ENCODE data around the gene ATP2B2.

Gene ATP2B2

DNA sequence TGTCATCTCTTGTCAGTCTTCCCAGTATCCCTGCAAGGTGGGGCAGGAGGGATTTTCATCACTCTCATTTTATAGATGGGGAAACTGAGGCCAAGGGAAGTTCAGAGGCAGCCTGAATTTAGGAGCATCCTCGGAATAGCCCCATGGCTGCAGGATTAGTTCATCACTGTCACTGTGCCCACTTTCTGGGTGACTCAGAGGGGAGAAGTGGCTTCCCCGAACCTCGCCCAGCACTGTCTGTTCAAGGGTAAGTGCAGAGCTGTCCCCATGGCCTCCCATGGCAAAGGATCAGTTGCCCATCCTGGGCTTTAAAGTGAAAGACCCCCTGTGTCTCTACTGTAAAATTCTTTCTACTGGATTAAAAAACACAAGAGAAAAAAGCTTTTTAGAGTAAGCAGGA, 124.5 kb downstream of the ATP2B2 start:
- no peak for DNase-seq

DNA sequence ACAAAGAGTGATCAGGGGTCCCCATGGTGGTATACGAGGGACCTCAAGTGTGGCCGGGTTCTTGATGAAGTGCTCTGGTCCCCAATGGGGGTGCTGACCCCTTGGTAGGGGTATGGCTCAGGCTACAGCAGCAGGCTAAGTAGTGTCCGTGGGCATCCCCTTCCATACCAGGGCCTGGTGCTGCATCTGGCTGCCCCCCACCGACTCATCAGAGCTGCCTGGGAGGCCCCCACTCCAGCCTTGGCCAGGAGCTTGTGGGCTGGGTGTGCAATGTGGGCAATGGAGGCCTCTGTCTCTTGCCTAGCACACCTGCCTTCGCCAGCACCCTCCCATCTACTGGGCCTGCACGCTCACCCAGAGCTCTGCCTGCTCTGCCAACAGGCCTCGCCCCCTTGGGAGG, 125.4 kb downstream of the ATP2B2 start:
- DNase-seq: no peak

DNA sequence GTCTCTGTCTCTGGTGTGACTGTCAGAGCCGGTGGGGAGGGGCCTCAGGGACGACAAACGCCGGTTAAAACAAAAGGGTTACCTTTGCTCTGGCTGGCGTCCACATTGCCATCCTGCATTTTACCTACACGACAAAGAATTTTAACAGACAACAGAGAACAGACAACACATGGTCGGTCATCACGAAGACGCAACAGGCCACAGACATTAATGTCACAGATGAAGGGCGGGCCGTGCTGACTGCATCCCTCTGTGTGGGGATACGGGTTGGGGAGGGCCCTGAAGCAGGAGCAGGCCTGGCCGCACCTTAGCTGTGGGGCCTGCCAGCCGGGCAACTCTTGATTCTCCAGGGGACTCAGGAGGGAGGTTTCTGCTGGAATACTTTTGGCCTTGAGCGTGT, 126.2 kb downstream of the ATP2B2 start:
- no peak for DNase-seq

DNA sequence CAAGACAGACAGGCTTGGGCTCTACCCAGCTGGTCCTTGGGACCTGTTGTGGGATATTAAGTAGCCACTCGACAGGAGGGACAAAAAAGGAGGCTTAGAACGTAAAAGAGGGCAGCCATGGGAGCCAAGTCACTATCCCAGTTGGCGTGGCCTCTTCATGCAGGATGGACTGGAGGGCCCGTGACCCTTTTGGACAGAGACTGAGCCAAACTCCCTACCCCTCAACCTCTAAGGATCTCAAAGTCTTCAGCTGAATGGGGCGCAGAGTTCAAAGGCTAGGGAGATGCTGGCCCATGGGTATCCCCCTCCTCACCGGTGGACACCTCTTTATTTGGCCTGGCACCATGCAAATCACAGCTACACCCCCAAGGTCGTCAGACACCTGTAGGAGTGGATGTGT, 126.6 kb downstream of the ATP2B2 start:
- DNase-seq: no peak

DNA sequence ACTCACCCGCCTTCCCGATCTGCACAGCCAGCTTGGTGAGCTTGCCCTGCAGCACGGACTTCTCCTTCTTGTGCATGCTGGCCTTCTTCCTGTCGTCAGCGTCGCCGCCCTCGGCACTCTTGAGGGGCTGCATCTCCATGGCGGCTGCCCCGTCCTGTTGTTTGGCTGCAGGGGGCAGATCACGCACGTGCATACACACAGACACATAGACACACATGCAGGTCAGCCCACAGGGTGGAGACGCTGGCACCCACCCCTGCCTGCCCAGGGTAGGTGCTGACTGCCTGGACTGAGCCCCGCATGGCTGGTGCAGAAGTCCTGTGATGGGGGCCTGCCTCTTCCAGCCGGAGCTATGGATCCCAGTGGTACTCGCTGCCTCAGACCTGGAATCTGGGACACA, 127.1 kb downstream of the ATP2B2 start:
- no peak for DNase-seq

DNA sequence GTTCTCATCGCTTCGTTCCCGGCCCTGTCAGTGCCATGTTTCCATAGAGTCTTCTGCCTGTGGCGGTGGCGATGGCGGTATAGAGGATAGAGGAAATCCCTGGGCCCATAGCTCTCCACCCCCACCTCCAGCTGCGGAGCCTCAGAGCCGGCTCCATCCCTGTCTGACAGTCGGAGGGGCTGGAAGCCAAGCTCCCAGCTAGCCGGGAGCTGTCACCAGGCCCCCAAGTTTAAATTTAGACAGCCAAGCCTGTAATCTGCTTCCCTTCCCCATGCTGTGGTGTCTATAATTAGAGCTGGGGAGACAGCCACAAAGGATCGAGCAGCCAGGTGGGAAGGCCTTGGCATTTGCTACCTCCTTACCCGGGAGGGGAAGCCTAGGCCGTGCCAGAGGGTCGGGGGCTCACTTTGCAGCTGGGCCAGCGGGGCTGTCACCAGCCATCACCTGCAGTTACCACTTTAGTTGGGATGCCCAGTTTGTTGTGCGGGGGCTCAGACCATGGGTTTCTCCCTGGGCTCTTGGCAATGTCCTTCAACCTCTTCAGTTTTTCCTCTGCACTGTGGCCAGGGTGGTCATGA, 128.1 kb downstream of the ATP2B2 start:
- DNase-seq: no peak

DNA sequence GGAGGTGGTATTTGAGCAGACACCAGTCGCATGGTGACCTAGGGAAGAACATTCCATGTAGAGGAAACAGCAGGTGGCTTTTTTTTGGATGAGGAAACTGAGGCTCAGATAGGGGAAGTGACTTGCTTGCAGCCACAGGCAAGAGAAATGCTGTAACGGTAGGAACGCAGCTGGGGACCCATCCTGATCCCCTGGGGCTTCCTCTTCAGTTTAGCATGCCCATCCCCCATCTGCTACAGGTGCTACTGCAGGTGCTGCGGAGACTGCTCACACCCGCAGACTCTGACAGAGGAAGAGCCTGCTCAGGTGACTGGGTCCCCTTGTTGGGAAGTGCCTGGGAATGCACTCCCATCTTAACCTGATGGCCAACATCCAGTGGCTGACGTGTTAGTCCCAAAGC, 129.0 kb downstream of the ATP2B2 start:
- no peak for DNase-seq

DNA sequence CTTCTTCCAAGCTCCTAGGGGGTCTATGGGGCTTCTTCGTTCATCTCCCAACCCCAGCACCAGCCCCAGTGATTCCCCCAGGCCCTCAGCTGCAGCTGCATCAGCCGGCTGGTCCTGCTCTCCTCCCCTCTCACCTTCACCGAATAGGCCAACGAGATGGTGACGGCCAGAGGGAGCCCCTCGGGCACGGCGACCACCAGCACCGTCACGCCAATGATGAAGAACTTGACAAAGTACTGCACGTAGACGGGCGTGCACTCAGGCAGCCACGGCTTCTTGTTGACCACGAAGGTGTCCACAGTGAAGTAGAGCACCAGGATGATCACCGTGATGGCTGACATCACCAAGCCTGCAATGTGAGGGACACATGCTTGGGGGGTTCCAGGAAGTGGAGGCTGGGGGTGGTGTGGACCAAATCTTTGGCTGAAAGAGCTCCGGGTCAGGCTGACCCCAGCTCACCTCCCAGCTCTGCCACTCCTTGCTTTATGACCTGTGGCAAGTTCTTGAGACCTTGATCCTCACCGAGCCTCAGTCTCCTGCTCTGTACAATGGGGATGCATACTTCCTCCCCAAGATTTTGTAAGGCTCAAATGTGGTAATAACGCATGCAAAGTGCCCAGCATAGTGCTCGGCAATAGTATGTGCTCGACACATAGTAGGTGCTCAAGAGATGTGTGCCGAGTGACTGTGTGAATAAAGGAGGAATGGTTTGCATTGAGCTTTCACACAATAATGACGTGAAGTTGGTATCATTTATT, 129.9 kb downstream of the ATP2B2 start:
- no peak for DNase-seq

DNA sequence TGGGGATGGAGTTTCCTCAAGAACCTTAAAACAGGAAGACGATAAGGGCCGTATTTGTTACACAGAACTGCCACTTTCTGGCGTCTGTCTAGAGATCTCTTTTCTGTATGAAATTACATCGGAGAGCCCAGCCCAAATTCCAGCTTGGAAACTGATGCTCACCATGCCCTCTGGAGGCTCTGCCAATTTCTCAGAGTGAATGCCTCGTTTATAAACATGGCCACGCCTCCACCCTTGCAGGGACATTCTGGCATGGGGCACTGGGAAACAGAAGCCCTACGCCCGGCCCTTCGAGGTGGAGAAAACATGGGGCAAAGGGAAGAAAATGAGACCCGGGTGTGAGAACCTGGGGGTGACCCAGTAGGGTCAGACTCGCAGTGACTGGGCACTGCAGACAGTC, 131.1 kb downstream of the ATP2B2 start:
- DNase-seq: no peak

DNA sequence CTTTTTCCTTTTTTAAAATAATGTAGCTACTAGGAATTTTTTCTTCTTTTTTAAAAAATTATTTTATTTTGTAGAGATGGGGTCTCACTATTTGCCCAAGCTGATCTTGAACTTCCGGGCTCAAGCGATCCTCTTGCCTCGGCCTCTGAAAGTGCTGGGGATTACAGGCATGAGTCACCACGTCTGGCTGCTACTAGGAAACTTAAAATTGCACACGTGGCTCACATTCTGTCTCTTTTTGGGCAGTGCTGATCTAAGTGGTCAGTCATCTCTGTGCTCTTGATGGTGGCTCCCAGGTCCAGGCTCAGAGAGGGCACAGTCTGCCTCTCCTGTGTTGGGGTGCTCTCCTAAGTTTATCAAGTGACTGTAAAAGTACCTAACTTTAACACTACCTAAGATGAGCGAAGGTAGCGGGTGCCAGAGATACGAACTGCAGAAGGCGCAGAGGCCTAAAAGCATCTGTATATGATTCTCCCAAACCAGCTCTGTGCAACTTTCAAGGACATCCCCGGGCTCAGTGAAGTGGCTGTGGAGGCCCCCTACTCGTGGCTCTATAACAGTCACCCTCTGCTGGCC, 131.6 kb downstream of the ATP2B2 start:
- peak; percentile 62 for DNase-seq

DNA sequence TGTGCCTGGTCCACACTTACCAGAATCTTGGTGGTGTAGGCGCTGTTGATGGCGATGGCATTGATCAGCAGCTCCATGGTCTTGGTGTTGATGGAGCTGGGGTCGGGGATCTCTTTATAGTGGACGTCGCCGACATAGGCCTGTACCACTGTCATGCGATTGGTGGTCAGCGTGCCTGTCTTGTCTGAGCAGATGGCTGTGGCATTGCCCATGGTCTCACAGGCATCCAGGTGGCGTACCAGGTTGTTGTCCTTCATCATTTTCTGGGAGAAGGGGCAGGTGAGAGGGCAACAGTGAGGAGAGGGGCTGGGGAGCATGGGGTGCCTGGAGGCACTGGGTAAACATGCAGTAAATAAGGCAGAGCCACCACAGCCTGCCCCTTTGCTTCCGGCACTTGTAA, 133.6 kb downstream of the ATP2B2 start:
- no peak for DNase-seq

DNA sequence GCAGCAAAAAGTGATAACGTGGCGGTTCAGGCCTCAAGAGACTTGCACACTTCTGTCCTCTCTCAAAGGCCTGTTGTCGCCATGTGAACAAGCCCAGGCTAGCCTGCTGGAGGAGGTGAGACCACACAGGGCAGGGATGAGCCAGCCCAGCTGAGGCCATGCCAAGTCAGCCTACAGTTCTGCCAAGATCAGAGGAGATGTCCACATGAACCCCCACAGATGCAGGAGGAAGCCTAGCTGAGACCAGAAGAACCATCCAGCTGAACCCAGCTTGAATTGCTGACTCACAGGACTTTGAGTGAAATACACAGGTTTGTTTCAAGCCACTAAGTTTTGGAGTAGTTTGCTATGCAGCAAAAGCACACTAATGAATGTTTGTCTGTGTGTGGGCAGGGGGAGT, 134.2 kb downstream of the ATP2B2 start:
- no peak for DNase-seq

DNA sequence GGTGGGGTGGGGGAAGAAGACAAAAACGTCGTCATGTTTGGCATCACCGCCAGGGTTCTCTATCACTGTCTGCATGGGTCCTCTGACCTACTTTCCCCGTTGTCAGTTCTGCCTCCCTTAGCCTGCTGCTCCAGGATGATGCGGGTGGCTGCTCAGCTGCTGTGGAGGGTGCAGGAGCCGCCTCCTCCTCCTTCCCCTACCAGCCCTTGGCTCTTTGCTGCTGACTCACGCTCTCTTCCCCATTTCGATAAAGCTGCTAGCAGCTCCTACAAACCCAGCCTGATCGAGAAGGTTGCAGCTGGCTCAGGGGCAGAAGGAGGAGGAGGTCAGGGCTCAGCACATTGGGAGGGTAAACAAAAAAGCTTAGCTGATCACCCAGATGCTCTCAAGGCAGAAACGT, 135.0 kb downstream of the ATP2B2 start:
- peak; percentile 50 for DNase-seq

DNA sequence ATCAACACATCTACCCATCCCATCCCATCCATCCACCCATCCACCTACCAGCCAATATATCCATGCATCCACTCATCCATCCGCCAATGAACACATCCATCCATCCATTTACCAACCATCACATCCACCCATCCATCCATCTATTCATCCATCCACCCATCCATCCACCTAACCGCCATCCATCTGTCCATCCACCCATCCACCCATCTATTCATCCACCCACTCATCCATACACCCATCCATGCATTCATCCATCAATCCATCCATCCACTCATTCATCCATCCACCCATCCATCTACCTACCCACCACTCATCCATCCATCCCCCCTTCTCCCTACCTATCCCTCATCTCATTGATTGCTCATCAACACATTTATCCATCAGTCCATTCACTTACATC, 136.9 kb downstream of the ATP2B2 start:
- DNase-seq: no peak

DNA sequence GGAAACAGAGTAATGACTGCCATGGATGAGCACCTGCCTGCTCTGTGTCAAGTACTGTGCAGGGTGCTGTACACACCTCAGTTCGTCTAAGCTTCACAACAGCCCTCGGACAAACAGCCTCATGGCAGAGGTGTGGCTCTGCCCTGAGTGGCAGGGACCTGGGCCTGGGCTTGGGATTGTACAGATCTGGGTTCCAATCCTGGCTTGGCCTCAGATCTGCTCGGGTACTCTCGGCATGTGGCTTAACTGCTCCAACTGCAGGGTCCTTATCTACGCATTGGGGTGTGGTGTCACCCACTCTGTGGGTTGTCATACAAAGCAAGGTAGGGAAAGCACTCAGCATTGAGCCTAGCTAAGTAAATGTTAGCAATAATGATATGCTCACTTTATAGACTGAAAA, 137.9 kb downstream of the ATP2B2 start:
- DNase-seq: no peak

DNA sequence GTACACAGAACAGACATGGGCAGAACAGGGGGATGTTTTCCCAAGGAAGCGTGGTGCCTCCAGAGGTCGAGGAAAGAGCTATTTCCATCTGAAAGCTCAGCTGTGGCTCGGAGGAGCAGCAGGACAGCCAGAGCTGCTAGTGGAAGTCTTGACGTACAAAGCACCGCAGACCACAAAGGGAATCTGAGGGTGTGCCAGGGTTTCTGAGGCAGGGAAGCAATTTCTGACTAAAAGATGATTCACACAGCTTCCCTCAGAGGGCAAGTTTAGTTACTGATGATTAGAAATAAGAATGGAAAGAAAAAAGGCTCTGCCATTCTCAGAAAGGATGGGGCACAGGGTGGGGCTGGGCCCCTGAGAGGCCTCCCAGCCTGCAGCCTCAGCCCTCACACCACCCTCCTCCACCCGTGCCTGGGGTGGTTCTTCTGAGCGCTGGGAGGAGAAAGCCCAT, 138.7 kb downstream of the ATP2B2 start:
- DNase-seq: peak; percentile 97

DNA sequence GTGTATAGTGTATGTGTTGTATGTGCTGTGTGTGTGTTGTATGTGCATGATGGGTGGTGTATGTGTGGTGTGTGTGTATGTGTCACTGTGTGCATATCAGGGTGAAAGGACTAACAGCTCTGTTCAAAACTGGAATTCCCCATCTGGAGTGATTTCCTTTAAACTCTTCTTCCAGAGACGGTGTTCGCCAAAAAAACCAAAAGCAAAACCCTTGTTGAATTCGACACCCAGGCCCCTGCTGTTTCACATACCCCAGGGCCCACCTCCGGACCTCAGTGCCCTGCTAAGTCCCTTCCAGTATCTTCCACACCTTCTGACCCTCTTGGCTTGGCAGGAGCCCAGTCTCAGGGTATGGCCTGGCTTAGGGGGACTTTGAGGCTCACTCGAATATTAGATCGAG, 139.6 kb downstream of the ATP2B2 start:
- peak; percentile 42 for DNase-seq

DNA sequence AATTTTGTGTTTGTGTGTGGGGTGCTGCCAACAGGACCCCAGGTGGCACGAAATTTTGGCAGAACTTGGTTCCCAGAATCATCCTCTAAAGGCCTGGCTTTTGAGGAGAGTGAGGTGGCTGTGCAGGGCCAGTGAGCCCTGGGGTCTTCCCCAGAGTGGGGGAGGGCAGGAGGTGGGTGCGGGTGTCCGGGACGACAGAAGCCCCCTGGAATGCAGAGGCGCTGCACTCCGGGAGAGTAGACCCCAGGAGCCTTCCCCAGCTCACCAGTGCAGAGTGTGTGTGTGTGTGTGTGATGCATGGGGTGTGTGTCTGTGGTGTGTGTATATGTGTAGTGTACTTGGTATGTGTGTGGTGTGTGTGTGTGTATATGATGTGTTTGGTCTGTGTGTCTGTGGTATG, 140.1 kb downstream of the ATP2B2 start:
- no peak for DNase-seq

DNA sequence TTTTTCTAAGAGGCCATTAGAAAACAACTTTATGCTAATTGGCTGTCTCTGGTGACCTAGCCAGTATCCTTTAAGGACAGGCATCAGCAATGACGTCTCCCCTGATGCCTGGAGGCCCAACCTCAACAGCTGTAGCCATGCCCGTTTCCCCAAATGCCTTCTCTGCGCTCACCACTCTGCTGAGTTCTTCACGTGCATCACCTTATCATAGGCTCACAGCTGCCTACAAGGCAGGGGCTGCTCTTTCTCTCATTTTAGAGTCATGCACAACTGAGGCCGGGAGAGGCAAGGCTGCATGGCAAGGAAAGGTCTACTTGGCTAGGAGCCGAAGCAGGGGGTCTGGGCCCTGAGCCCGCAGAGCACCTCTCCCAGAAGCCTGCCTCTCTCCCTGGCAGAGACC, 140.6 kb downstream of the ATP2B2 start:
- DNase-seq: no peak

DNA sequence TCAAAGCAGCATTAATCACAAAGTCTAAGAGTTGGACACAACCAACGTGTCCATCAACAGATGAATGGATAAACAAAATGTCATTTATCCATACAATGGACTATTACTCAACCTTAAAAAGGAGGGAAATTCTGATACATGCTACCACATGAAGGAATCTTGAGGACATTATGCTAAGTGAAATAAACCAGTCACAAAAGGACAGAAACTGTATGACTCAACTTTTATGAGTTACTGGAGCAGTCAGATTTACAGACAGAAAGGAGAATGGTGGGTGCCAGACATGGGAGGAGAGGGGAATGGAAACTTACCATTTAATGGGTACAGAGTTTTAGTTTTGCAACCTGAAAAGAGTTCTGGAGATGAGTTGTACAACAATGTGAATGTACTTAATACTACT, 141.5 kb downstream of the ATP2B2 start:
- no peak for DNase-seq

DNA sequence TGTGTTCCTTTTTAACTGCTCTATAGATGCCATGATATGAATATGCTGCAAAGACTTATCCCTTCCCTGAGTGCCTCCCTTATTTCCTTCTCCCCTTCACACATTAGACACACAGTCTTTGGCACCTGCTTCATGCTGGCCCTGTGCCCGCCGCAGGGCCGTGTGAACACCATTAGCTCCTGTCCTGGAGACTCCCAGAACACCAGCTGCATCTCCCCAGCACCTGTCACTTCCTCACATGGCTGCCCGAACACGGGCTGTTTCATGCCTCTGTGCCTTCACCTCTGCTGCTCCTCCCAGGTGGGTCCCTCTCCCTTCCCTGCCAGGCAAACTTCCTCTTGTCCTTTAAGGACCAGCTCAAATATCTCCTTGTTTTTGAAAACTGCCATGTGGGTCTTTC, 144.0 kb downstream of the ATP2B2 start:
- DNase-seq: no peak

DNA sequence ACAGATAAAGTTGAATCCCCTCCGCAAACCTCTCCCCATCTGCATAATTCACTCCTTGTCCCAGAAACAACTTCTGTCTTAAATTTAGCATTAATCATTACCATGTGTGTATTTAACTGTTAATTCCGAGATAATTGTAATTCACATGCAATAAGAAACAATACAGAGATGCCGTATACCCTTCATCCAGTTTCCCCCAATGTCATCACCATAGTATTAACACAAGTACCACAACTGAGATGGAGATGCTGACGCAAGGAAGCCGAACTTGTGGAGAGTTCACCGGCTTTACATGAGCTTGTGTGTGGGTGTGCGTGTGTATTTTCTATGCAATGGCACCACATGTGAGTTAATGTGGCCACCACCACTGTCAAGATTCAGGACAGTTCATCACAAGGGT, 144.9 kb downstream of the ATP2B2 start:
- no peak for DNase-seq

DNA sequence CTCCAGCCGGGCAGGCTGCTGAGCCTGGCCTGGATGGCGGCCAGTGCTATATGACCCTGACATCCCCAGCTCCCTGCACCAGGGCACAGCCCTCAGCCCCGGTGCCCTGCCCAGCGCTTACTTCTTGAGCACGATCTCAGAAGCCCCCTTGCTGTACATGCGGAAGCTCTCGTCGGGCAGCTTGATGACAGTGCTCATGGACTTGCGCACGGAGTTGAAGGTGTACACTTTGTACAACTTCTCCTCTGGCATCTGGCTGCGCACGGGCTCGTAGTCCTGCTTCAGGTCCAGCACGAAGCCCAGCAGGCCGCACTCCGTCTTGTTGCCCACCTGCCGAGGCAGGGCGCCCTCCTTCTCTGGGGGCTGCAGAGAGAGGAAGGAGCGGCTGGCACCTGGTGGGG, 145.6 kb downstream of the ATP2B2 start:
- DNase-seq: no peak

DNA sequence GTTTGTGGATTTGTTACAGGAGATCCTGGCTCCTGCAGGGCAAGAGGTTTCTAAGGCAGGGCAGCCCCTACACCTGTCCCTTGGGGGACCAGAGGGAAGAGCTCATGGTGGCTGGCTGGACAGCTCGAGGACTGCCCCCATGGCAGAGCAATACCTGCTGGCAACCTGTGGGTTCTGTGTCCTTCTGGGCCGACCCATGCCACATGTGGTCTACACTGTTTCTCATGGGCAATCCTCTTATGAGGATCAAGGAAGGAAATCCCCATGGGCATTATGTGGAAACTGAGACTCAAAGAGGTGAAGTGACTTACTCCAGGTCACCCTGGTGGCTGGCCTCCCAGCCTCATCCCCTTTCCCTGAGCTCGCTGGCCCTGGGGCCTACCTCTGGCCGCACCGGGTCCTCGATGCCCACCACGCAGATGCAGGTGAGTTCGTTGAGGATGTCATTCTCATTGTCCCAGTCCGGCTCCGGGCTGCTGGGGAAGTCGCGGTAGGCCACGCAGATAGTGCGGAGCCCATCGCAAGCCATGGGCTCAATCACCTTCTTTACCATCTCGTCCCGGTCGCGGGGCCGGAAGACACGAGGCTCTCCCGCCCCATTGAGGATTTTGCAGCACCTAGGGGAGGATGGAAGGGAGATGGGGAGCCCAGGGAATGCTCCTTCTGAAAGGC, 146.9 kb downstream of the ATP2B2 start:
- no peak for DNase-seq

Data from fibroblast of skin of abdomen (primary cell).